GM19328 (cell line): ENCODE measurements around the gene THBS2.
"Not testable (repeated sequence)": the region's sequence is repeated elsewhere in the genome, so short reads cannot be mapped to it uniquely, and the experiment has no call there.

Experiments
- ATAC-seq: cut with Tn5 transposase; IDR thresholded peaks from one replicate; pipeline ENCODE4 v1.9.1; 2021; ENCODE audit warnings: mild to moderate bottlenecking, moderate library complexity; ENCODE audit not compliant: unreplicated experiment

Gene THBS2

DNA sequence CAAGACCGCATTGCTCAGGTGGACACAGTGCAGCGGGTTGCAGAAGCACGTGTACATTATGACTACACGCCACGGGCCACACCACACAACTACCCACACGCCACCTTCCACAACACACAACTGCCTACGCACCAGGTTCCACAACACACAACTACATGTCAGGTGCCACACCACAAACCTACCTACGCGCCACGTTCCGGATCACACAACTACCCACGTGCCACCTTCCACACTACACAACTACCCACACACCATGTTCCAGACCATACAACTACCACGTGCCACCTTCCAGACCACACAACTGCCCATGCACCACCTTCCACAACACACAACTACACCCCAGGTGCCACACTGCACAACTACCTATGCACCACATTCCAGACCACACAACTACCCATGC is 20.5 kb downstream of the THBS2 start:
- ATAC-seq, result no peak

DNA sequence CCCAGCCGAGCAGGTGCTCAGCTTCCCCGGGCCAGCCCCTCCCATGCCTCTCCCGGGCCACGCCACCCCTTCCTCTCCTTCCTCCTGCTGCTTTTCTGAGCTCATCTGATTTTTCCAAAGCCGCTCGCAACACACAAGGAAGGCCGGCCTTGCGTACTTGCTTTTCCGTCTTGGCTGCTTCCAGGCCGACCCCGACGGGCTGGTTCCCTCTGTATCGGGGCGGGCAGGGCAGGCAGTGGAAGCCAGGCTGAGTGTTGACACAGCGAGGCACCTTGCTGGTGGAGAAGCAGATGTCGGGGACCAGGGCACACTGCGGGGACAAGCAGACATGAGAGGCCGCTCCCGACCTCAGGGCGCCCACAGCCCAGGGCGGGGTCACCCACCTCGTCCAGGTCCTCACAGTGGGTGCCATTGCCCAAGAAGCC is 21.1 kb downstream of the THBS2 start:
- ATAC-seq, result no peak

DNA sequence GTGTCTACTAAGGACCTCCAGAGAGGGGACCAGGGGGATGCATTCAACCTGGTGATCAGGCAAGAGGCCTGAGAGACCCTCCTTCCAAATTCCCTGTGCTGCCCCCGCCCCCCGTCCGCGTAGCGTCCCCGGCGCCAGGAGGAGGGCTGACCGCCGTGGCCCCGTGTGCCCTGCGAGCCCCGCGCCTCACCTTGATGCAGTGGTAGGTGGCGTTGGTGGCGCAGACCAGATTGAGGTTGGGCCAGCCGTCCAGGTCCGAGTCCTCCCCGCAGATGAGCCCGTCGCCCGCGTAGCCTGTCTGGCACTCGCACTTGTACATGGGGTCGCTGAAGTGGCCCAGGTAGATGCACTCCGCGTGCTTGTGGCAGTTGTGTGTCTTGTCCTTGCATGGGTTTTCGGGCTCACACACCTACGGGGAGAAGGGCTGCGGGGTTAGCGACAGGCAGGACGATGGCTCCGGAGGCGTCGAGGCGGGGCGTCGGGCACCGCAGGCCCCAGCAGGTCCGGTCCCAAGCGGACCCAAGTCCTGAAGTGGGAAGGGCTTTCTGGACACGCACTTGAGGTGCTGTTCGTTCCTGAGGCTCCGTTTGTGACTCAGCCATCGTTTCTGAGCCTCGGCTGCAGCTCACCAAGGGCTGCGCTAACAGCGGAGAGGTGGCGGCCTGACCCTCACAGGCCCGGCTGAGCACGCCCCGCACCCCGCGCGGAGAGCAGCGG is 21.7 kb downstream of the THBS2 start:
- ATAC-seq, result no peak

GRCh38 chr6:169230946-169231789 is 22.5 kb downstream of the THBS2 start:
- no peak for ATAC-seq

DNA sequence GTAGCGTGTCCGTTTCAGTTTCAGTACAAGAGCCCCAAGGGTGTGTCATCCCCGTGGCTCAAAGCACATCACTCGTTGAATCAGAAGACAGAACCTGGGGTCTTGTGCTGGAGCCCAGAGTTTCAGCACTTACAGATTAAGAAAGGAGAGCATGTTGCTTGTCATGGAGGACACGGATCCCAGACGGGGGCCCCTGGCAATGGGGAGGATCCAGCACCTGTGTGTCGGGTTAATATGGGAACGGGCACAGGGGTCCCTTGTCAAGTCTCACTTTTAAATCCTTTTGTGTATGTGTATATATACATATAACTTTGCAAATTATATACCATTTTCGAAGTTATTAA is 23.4 kb downstream of the THBS2 start:
- no peak for ATAC-seq

DNA sequence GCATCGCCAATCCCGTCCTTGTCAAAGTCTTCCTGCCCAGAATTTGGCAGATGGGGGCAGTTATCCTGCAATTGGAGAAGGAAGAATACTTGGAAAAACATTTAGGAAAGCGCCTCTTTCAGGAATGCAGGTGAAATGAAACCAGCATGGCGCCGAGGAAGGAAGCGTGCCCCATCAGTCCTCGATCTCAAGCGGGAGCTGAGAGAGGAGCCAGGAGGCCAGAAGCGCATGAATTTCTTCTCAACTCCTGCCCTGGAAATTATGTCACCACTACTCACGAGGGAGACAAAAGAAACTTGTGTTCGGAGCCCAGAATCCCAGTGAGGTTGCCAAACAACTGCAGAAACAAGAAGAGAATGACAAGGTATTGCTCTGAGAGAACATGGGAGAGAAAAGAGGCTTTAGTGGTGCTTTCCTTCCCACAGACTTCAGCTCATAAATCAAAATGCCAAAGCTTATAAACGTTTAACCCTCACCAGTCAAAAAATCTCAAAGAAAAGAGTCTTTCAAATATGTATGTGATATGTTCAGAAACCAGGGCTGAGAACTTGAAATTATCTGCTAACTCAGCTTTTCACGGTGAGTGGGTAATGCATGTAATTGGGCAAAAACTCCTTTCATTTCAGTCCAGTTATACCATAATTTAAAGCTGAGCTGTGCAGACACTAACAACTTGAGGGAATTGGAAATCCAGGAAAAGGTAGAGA is 23.9 kb downstream of the THBS2 start:
- ATAC-seq, result no peak

GRCh38 chr6:169227116-169227515 is 26.5 kb downstream of the THBS2 start:
- no peak for ATAC-seq

GRCh38 chr6:169225887-169226286 is 27.8 kb downstream of the THBS2 start:
- ATAC-seq, result no peak

DNA sequence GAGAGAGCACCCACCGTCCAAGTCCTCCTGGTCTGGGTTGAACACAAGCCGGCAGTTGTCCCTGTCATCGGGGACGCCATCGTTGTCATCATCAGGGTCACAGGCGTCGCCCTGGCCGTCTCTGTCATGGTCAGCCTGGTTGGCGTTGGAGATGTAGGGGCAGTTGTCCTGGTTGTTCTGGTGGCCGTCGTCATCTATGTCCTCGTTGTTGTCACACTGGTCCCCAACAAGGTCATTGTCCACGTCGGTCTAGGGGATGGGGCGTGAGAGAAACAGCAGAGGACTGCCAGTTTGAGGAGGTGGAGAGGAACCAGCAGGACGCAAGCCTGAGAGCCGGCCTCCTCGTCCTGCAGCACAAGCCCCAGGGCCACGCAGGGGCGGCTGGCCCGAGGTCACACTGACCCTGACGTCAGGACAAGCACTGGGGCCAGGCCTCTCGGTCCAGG is 28.5 kb downstream of the THBS2 start:
- no peak for ATAC-seq

DNA sequence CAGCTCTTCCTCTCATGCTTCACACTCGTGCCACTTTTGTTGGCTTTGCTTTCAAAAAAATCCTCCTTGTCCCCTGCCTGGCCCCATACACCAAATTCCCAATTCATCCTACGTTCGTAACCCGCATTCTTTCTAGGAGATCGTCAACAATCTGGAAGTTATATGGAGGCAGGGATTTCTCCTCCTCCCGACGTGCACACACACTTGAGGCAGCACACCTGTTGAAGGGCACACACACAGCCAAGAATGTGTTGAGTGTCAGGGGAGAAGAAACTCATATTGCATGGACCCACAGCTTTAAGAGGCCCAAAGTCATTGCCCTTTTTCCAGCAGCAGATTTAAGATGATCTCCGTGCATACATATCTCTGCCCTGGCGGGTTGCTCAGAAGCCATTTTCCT is 28.9 kb downstream of the THBS2 start:
- no peak for ATAC-seq

DNA sequence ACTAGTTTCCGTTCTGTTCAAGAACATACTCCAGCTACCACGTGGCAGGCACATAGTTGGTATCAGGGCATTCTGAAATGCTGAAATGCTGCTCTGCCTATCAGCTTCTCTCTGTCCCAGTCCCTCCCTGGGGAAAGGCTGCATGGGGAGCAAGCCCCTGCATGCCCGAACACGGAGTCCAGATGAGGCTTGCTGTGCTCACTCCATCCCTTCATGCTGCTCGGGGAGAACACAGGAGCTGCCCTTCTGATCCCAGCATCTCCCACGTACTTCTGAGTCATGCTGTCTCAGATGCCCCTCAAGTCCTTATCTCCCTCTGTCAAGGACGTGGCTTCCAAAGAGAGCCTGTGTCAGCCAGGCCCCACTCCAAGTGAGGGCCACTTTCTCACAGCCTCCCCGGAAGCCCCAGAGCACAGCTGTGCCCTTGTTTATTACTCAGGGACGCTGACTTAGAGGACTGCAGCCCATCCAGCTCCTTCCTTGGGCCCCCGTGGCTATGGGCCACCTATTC is 29.4 kb downstream of the THBS2 start:
- ATAC-seq, result no peak

DNA sequence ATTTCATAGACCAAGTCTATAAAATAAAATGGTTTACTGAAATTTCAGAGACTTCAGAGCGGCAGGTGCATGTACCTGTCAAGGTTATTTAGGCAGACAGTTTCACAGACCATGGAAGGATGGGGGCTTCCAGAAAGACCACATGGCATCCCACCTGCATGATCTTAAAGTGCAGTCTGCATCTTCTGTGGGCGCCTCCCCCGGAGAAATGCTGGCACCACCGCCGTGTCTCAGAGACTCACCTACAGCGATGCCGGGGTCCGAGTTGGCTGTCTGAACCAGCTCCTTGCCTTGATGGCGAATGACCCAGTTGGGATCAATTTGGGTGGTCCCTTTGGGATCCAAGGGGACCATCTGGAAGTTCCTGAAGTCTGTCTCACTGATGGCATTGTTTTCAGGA is 30.6 kb downstream of the THBS2 start:
- ATAC-seq, result no peak

DNA sequence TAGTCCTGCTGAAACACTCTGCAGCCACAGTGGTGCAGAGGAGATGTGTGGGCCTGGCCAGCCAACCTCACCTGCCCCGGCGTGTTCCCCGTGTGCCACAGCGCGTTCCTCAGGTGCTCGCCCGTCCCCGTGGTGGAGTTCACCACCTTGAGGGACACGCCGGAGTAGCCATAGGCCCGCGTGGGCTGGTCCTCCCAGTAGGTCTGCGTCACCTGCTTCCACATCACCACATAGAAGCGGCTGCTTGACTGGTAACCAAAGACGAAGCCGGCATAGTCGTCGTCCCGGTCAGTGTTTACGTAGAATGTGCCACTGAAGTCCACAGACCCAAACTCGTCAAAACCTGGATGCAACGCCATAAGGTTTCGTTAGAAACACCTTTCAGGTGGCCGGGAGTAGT is 31.5 kb downstream of the THBS2 start:
- no peak for ATAC-seq

DNA sequence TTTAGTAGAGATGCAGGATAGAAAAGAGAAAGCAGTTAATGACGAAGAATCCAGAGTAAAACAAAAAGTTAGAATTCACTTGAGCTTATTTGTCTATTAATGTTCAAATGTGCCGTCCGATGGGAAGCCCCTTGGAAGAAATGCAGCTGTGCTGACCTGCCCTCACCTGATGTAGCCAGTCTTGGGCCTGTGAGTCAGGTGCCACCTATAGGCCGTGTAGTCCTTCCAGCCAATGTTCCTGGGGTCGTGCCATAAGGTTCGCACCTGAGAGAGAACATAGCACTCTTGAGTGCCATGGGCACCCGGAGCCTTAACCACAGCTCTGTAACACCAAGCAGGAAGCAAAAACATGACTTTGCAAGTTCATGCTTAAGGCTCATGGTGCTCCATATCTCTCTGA is 32.4 kb downstream of the THBS2 start:
- no peak for ATAC-seq

DNA sequence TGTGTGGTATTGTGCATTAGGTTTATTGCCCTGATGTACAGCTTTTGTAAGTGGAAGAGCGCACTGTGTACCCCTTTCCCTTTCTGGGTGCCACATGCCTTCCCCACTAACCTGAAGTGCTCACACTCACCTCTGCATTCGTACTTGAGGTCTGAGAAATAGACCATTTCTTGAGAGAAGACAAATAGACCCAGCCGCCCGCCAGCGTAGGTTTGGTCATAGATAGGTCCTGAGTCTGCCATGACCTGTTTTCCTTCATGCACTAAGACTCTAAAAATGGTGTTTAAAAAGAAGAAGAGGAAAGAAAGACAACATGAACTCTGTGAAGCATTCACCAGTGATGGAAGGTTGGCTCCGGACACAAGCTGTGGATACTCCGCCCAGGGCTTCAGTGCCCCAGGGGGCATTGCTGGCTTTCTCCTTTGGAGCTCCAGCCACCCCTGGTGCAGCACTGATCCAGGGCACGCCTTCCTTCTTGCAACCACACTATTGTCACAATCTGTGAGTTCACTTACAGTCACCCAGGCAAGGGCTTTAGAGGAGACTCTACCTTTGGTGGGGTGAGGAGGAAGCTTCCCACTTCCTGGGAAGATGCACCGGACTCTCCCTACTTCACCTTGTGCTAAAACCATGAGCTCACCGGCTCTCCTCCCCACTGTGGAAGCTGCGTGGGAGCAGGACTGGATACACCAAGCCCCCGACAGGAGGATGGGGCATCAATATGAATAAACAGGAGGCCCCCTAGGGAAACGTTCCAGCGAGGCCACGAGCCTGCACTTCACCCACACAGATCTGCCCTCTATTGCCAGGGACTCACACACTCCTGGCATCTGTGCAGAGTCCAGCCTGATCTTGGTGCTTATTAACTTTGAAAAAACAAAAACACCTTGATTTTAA is 33.3 kb downstream of the THBS2 start:
- no peak for ATAC-seq

DNA sequence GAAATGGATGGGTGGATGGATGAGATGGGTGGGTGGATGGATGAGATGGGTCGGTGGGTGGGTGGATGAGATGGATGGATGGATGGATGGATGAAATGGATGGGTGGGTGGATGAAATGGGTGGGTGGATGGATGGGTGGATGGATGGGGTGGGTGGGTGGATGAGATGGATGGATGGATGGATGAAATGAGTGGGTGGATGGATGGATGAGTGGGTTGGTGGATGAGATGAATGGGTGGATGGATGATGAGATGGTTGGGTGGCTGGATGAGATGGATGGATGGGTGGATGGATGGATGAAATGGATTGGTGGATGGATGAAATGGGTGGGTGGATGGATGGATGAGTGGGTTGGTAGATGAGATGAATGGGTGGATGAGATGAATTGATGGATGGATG is 35.7 kb downstream of the THBS2 start:
- no peak for ATAC-seq

DNA sequence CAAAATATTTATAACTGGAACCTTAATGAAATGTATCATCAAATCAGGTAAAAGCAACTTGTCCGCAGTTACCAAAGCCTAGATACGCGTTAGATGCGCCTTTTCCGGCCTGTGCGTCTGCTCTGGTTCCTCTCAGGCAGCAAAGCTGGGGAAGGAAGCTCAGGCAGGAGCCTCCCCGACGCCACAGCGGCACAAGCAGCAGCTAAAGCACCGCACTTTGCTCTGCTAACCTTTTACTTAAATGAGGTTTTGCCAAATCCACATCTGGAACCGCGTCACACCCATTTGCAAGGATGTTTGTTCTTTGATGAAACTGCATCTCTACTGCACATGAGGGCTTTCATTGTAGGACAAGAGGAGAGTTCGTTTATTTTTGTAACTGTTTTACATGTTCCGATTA is 36.8 kb downstream of the THBS2 start:
- no peak for ATAC-seq

GRCh38 chr6:169215201-169215681 is 38.4 kb downstream of the THBS2 start:
- no peak for ATAC-seq

- not testable (repeated sequence) for ATAC-seq
Measured at GRCh38 chr6:169214789-169215188, 38.9 kb downstream of the THBS2 start.

- no peak for ATAC-seq
Measured at GRCh38 chr6:169213814-169214520, 39.7 kb downstream of the THBS2 start.
